Measurements from ENCODE around the gene DEPDC5.

The DEPDC5 gene

DNA sequence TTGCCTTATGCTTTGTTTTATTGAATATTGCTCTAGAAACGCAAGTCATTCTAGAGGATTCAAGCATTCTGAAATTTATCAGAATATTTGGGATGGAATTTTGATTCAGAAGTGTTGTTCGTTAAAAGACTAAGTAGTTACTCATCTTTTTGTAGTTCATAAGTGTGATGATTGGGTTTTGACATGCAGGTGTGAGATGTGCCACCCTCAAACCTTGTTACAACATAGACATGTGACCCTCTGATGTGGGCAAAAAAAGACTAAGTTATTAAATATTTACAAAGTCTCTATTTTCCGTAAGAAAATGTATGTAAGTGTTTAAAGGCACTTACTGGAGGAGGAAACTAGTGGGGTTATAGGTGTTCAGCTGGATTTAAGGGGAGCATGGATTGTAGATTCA is 199.4 kb downstream of the DEPDC5 start:
- DNase-seq, result no peak

DNA sequence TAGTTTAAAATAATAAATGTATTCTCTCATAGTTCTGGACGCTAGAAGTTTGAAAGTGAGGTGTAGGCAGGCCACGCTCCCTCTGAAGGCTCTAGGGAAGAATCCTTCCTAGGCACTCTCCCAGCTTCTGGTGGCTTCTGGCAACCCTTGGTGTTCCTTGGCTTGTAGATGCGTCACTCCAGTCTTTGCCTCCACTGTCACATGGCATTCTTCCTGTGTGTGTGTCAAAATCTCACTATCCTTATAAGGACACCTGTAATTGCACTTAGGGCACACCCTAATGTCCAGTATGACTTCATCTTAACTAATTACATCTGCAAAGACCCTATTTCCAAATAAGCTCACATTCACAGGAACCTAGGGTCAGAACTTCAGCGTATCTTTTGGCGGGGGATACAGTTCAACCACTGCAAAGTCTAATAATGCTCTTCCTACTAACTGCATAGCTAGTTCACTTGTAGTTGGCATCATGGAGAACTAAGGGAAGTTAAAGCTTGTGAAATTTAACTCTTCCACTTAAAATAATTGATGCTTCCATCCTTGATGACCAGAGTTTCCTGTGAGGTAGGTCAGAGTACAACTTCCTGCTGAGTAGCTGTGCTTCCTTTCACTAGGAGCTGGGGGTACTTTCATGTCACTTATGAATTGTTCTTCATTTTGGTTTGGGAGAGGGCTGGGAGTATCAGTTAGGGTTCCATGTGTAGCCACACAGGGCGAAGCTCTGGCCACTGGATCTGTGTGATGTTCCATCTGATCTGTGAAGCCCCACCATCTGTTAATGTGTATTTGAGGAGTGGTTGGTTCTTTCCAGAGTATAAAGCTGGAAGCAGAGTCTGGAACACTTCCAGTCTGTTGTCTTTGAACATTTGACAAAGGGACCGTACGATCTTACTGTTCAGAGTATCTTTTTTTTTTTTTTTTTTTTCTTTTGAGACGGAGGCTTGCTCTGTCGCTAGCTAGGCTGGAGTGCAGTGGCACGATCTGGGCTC is 201.0 kb downstream of the DEPDC5 start:
- no peak for DNase-seq

DNA sequence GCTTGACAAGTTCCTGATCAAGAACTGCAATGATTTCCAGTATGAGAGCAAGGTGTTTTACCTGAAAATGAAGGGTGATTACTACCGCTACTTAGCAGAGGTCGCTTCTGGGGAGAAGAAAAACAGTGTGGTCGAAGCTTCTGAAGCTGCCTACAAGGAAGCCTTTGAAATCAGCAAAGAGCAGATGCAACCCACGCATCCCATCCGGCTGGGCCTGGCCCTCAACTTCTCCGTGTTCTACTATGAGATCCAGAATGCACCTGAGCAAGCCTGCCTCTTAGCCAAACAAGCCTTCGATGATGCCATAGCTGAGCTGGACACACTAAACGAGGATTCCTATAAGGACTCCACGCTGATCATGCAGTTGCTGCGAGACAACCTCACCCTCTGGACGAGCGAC is 202.5 kb downstream of the DEPDC5 start:
- no peak for DNase-seq
